Left renal pelvis (tissue), 4 donors: ENCODE data around the gene KIF23. TPM values are rescaled to one million over a fixed set of nuclear protein-coding genes. Genes with fewer than 3 reads are reported as not detected.

Experiments
- DNase-seq, 4 donors: peaks; one replicate each; pipeline ENCODE4 v3.0.0-alpha.2; 2013; ENCODE audit warnings: low read depth in 4 of 4, low spot score in 3 of 4
- polyA plus RNA-seq, 4 donors: library from polyadenylated mRNA; unstranded; fragments of 120-200 nt; gene quantifications; one replicate each; pipeline ENCODE4 v1.2.1, GENCODE V29; 2013; ENCODE audit not compliant: insufficient read length in 4 of 4

KIF23 gene
- polyA plus RNA-seq, 4 donors: 34.8 to 40.6 (median 37.7) TPM

- DNase-seq: no peak
Observed at GRCh38 chr15:69486481-69487110, 72.4 kb downstream of the KIF23 start.

- no peak for DNase-seq
Observed at GRCh38 chr15:69489073-69489571, 75.0 kb downstream of the KIF23 start.

DNA sequence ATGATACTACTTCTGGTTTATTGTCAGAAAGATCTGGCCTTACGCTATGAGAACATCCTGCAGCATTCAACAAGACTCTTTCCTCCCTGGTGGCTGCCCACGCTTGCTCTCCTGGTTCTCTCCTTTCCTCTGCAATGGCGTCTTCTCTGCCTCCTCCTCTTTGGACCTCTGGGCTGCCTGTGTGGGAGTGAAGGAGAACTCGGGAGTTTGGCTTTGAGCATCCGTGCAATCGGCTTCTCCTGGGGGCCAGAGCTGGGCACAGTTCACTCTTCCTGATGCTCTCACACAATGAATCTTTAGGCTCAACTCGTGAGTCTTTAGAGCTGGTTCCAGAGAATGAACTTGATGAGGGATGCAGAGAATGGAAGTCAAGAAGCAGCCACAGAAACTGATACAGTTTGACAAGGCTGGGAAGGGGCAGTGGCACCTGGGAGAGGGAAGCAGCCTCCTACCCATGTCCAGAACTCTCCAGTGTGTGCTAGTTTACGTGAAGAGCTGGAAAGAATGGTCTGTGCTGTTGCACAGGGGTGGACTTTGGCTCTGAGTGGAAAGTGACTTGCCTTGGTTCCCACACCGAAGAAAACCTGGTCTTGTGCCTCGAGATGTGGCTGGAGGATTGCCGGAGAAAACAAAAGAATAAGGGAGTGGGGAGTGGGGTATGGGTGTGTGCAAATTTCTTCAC, 76.3 kb downstream of the KIF23 start:
- DNase-seq: no peak

DNA sequence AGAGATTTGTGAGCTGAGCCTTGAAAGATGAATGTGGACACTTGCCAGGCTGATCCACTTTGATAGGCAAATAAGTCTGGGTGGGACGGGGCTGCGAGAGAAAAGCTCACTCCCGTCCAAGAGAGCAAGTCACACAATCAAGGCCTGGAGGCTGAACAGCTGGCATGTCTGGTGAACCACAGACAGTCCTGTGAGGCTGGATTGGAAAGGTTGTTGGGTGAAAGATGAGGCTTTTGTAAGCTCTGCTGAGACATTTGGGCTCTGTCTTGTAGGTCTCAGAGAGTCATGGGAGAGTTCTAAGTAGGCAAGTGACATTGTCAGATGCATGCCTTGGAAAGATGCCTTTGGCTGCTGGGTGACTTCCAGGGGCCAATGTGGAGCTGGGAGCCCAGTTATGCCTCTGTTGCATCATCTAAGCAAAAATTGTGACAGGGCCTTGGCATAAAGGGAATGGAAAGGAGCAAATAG, 76.9 kb downstream of the KIF23 start:
- DNase-seq: no peak

GRCh38 chr15:69493406-69493805, 79.3 kb downstream of the KIF23 start:
- no peak for DNase-seq

DNA sequence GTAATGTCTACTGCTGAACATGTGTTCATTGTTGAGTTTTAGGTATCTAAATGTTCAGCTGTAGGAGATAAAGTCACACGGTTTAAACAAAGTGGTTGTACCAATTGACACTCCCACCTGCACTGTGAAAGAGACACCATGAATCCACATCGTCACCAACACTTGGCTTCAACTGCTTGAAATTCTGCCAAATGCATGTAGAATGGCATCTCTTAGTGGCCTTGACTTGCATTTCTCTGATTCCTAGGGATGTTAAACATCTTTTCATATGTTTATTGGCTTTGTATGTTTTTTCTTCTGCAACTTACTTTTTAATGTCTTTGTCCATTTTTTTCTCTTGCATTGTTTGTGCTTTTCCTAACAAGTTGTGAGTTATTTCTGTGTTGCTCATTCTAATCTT, 81.9 kb downstream of the KIF23 start:
- DNase-seq: no peak

DNA sequence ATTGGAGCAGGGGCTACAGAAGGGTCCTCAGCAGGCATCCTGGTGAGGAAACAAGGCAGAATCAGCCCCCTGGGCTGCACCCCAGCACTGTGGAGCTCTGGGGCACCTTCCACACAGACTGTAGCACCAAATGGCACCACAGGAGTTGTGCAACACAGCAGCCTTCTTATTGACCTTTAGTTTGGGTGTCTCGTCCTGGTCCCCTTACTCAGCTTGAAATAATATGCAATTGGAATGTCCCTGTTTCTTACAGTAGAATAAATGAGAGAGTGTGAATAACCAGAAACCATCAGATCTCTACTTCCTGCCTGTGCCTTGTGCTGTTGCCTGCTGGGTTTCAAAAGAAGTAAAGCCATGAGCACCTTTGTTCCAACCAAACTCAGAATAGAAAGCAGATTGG, 82.9 kb downstream of the KIF23 start:
- no peak for DNase-seq

DNA sequence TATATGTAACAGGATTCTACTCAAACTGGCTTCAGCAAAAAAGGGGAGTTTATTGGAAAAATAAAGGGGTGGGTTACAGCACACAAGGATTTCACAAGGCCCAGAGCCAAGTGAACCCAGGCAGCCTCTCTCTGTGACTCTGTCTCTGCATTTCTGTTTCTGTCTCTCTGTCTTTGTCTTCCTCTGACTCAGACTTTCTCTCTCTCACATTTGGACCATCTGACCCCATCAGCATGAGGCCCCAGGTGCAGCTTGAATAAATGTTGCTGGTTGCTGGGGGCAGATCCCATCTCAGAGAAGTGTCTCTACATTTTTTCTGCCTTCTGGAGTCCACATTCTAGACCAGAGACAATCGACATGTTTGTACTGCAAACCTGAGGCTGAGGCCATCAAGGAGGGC, 83.5 kb downstream of the KIF23 start:
- no peak for DNase-seq

Other genes starting within 250 kb of the KIF23 start
- gene PAQR5, start 115.4 kb upstream of the KIF23 start, polyA plus RNA-seq: 10 to 100 TPM in 3 of 4 donors, under 1 TPM in 1; 0.90 to 33.3 (median 31.8) TPM
- 1,000 to 10,000 TPM; 1,334 to 1,874 (median 1,438) TPM for gene RPLP1, start 38.5 kb downstream of the KIF23 start, polyA plus RNA-seq